OCI-LY1 (cell line): ENCODE data around the gene D2HGDH.

Source experiments
- H2AFZ ChIP-seq: fragments of 200-600 bp; sonication (generic), shearing (Covaris generic); 2 replicates; pipeline ENCODE4 v1.6.0; 2014; ENCODE audit warnings: antibody characterized with exemption, mild to moderate bottlenecking, low read length
- H3F3A ChIP-seq: fragments of 200-600 bp; sonication (generic), shearing (Covaris generic); 2 replicates; pipeline ENCODE4 v1.6.0; 2014; ENCODE audit warnings: mild to moderate bottlenecking, antibody characterized with exemption, low read length, moderate library complexity; ENCODE audit not compliant: insufficient read depth
- H3K27ac ChIP-seq: fragments of 200-600 bp; sonication (generic); 2 replicates; pipeline ENCODE4 v1.5.1; 2014; ENCODE audit warnings: low read length, mixed run types, mild to moderate bottlenecking, low read depth; ENCODE audit not compliant: poor library complexity, severe bottlenecking
- H3K27me3 ChIP-seq: fragments of 200-600 bp; sonication (generic); 2 replicates; pipeline ENCODE4 v1.6.0; 2014; ENCODE audit warnings: antibody characterized with exemption, mild to moderate bottlenecking, low read length, moderate library complexity; ENCODE audit not compliant: insufficient read depth
- H3K36me3 ChIP-seq: fragments of 200-600 bp; sonication (generic); 2 replicates; pipeline ENCODE4 v1.6.1; 2014; ENCODE audit warnings: mild to moderate bottlenecking, antibody characterized with exemption, low read length, moderate library complexity, mixed read lengths; ENCODE audit not compliant: insufficient read depth
- H3K4me1 ChIP-seq: fragments of 200-600 bp; sonication (generic); 2 replicates; pipeline ENCODE4 v1.5.1; 2014; ENCODE audit warnings: mild to moderate bottlenecking, low read length, moderate library complexity; ENCODE audit not compliant: insufficient read depth, severe bottlenecking
- H3K4me2 ChIP-seq: fragments of 200-600 bp; sonication (generic), shearing (Covaris generic); 2 replicates; pipeline ENCODE4 v1.6.1; 2014; ENCODE audit warnings: low read length
- H3K4me3 ChIP-seq: fragments of 200-600 bp; sonication (generic); 2 replicates; pipeline ENCODE4 v1.5.1; 2014; ENCODE audit warnings: low read length, low read depth, mild to moderate bottlenecking, mixed read lengths; ENCODE audit not compliant: poor library complexity, severe bottlenecking
- H3K79me2 ChIP-seq: fragments of 200-600 bp; shearing (Covaris generic); 2 replicates; pipeline ENCODE4 v1.6.1; 2016; ENCODE audit warnings: mixed run types, low read length, mixed read lengths; ENCODE audit not compliant: insufficient read depth
- H3K9ac ChIP-seq: fragments of 200-600 bp; sonication (generic), shearing (Covaris generic); 2 replicates; pipeline ENCODE4 v1.6.1; 2014; ENCODE audit warnings: mild to moderate bottlenecking, low read length, mixed read lengths
- H3K9me2 ChIP-seq: fragments of 200-600 bp; sonication (generic), shearing (Covaris generic); 2 replicates; pipeline ENCODE4 v1.6.1; 2014; ENCODE audit warnings: low read depth, mild to moderate bottlenecking, low read length, mixed read lengths
- H3K9me3 ChIP-seq: fragments of 200-600 bp; shearing (Covaris generic); 2 replicates; pipeline ENCODE4 v1.6.1; 2014; ENCODE audit warnings: low read length, mixed read lengths
- H4K20me1 ChIP-seq: fragments of 200-600 bp; sonication (generic), shearing (Covaris generic); 2 replicates; pipeline ENCODE4 v1.6.0; 2016; ENCODE audit warnings: mild to moderate bottlenecking, low read length; ENCODE audit not compliant: insufficient read depth
- EZH2 ChIP-seq: fragments of 200-600 bp; sonication (generic), shearing (Covaris generic); IDR thresholded peaks from 2 replicates; pipeline ENCODE4 v1.8.0; 2017; ENCODE audit warnings: borderline replicate concordance, mixed run types, mild to moderate bottlenecking, antibody characterized with exemption, low read length, moderate library complexity, mixed read lengths
- TF ChIP-seq, protein P1 (sequence below): fragments of 200-600 bp; sonication (generic), shearing (Covaris generic); IDR thresholded peaks from 2 replicates; pipeline ENCODE4 v1.5.1; 2017; ENCODE audit warnings: mild to moderate bottlenecking, antibody characterized with exemption, low read length, moderate library complexity, mixed read lengths

D2HGDH gene

DNA sequence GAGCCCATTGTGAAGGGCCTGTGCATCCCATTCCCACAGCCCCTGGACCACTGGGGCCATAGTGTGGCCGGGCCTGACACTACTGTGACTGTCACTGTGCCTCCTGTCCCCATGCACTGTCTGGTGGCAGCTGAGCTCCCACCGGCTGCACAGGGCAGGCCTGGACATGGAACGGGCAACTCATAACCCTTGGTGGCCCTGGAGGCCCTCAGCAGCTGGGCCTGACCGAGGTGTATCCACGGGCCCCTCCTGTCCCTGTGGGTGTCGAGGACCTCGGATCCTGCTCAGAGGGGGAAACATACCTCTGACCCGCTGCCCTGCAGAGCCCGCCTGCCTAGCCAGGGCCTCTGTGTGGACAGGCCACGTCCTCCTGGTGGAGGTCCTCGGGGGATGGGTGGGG lies 34.4 kb downstream of the D2HGDH start:
- Histone ChIP-seq H3K4me2 (no peak overlapping the region), H3K4me3 (no peak overlapping the region), H3K4me1 (peaks cover 6% of the 10 kb centered on the region), H4K20me1 (no peaks in the 10 kb centered on the region), H2AFZ (no peak overlapping the region), H3K36me3 (no peaks in the 10 kb centered on the region; the same call in 1 of the 2 replicates), H3K27ac (no peak overlapping the region), H3K9me3 (no peaks in the 10 kb centered on the region), H3K9ac (no peak overlapping the region), H3K27me3 (0 out of 2 replicates have a peak, but pooled peaks cover 5% of the 10 kb centered on the region), H3F3A (no peaks in the 10 kb centered on the region), H3K79me2 (no peaks in the 10 kb centered on the region), H3K9me2 (no peaks in the 10 kb centered on the region)
- TF ChIP-seq, protein P1, sequence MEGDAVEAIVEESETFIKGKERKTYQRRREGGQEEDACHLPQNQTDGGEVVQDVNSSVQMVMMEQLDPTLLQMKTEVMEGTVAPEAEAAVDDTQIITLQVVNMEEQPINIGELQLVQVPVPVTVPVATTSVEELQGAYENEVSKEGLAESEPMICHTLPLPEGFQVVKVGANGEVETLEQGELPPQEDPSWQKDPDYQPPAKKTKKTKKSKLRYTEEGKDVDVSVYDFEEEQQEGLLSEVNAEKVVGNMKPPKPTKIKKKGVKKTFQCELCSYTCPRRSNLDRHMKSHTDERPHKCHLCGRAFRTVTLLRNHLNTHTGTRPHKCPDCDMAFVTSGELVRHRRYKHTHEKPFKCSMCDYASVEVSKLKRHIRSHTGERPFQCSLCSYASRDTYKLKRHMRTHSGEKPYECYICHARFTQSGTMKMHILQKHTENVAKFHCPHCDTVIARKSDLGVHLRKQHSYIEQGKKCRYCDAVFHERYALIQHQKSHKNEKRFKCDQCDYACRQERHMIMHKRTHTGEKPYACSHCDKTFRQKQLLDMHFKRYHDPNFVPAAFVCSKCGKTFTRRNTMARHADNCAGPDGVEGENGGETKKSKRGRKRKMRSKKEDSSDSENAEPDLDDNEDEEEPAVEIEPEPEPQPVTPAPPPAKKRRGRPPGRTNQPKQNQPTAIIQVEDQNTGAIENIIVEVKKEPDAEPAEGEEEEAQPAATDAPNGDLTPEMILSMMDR = no peak
- no peak for TF ChIP-seq EZH2

DNA sequence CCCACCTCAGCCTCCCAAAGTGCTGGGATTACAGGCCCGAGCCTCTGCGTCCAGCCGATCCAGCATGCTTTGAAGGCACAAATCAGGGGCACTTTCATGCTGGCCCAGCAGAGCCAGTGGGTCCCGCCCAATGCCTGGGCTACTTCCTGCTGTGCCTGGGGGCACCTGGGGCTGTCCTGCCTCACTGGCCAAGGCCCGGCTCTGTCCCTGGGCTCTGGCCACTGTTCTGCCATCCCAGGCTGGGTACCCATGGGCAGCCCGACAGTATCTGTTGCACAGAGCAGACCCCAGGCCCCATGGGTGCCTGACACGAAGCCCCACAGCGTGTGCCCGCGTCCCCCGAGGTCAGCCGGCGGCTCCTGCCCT lies 35.4 kb downstream of the D2HGDH start:
- no peak overlapping the region for H2AFZ ChIP-seq

DNA sequence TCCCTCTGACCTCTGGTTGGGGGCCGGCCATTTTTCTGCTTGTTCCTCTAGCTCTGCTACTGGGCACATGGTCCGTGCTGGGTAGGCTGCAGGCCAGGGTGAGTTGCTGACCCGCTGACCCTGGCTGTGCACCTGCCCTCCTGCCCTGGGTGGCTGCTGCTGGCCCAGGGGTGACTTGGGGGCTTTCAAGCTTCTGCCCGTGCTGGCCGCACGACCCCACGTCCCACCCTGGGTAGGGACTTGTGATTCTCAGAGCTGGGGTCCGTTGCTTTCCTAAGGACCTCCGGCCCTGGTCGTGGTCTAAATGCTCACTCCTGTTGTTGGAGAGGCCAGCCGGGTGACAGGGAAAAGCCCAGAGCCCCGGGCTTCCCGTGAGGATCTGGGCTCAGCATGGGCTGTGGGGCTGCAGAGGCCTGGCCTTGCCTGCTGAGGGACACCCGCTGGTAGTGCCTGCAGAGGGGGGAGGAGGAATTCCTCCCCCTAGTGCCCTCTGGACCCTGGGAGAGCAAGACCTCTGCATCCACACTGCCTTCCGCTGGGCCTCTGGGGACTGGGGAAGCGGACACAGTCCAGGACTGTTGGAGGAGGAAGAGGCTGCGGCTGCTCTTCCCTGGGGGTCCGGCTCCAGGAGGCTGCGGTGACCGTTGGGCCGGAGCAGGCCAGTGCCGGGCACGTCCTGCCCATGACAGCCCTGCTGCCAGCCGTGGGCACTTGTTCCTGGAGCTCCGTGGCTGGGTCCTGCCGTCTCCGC lies 35.9 kb downstream of the D2HGDH start:
- no peak overlapping the region for H3K4me2 ChIP-seq
- H2AFZ ChIP-seq = no peak overlapping the region
- no peak overlapping the region for H3K27ac ChIP-seq

More for the DNA sequence above, 35.4 kb downstream of the D2HGDH start:
- no peak overlapping the region for H3K9ac ChIP-seq
- H3K27ac ChIP-seq = no peak overlapping the region
- no peaks in the 10 kb centered on the region for H3K9me3 ChIP-seq
- no peaks in the 10 kb centered on the region for H3K9me2 ChIP-seq
- H3F3A ChIP-seq = no peaks in the 10 kb centered on the region
- H3K27me3 ChIP-seq = 0 out of 2 replicates have a peak, but pooled peaks cover 5% of the 10 kb centered on the region
- peaks cover 6% of the 10 kb centered on the region for H3K4me1 ChIP-seq
- no peaks in the 10 kb centered on the region for H4K20me1 ChIP-seq
- no peak overlapping the region for H3K4me2 ChIP-seq
- H3K4me3 ChIP-seq = no peak overlapping the region
- no peaks in the 10 kb centered on the region; the same call in 1 of the 2 replicates for H3K36me3 ChIP-seq
- H3K79me2 ChIP-seq = no peaks in the 10 kb centered on the region
- TF ChIP-seq, protein P1 = no peak
- no peak for TF ChIP-seq EZH2

More for the DNA sequence above, 35.9 kb downstream of the D2HGDH start:
- Histone ChIP-seq H3K4me3 (no peak overlapping the region), H4K20me1 (no peaks in the 10 kb centered on the region), H3K36me3 (no peaks in the 10 kb centered on the region; the same call in 1 of the 2 replicates), H3K9ac (no peak overlapping the region), H3K27me3 (0 out of 2 replicates have a peak, but pooled peaks cover 5% of the 10 kb centered on the region), H3K9me3 (no peaks in the 10 kb centered on the region), H3K9me2 (no peaks in the 10 kb centered on the region), H3K79me2 (no peaks in the 10 kb centered on the region), H3K4me1 (peaks cover 6% of the 10 kb centered on the region), H3F3A (no peaks in the 10 kb centered on the region)
- TF ChIP-seq, protein P1 = no peak
- TF ChIP-seq EZH2 = no peak
